HG03342 (cell line): ENCODE data around the gene UBE3D.
"Not testable (repeated sequence)": the region's sequence is repeated elsewhere in the genome, so short reads cannot be mapped to it uniquely, and the experiment has no call there.

Source experiments
- ATAC-seq: cut with Tn5 transposase; IDR thresholded peaks from one replicate; pipeline ENCODE4 v1.9.1; 2021; ENCODE audit warnings: mild to moderate bottlenecking, moderate library complexity; ENCODE audit not compliant: unreplicated experiment

The UBE3D gene

DNA sequence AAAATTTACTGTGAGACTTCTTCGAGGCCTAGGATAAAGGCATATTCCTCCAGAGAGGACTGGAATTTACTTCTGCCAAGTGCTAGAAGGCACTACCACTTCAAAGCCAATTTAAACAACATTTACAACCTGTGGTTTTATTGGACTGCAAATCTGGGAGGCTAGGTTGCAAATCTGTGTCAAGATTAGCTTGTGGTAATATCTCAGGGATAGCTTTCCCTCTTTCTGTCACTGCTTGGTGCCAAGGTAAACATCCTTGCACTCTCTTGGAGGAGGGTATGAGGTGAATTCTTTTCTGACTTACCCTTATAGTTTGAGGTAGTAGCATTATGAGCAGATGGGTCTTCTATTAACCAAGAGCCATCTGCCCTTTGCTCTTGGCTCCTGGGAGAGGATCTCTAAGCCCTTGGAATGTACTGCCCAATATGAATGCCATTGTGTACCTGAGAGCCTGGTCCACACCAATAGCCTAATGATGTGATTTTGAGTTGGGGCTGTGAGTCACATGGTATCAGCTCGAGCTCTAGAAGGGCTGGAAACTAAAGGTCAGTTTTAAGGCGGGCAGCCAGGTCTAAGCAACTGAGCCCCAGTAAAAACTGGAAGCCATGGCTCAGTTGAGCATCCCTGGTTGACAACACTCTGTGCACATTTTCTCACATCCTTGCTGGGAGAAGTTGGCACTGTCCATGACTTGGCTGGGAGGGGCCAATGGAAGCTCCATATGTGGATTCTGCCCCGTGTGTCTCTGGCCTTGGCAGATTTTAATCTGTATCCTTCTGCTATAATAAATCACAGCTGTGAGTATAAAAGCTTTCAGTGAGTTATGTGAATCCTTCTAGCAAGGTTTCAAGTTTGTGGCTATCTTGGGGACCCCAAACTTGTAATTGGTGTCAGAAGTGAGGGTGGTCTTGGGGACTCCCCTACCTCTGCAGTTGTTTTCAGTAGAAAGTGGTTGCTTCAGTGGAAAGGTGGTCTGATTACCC, 188.1 kb downstream of the UBE3D start:
- no peak for ATAC-seq

DNA sequence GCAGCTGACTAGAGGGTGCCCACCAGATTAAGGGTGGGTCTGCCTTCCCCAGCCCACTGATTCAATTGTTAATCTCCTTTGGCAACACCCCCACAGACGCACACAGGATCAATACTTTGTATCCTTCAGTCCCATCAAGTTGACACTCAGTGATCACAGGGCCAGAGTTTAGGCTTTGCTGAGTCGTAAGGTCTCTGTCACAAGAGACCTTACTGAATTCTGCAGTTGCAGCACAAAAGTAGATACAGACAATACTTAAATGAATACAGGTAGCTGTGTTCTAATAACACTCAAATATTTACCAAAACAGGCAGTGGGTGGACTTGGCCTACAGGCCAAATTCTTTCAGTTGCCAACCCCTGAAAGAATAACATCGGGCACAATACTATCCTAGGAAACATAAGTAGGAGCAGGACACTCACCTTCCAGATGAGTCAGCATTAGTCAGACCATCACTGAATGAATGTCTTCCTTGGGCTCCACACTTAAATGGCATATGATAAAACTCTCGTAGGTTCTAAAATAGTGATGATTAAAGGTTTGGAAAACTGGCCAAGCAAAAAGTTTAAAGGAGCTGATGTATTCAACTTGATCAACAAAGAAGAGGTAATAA, 190.0 kb downstream of the UBE3D start:
- no peak for ATAC-seq

DNA sequence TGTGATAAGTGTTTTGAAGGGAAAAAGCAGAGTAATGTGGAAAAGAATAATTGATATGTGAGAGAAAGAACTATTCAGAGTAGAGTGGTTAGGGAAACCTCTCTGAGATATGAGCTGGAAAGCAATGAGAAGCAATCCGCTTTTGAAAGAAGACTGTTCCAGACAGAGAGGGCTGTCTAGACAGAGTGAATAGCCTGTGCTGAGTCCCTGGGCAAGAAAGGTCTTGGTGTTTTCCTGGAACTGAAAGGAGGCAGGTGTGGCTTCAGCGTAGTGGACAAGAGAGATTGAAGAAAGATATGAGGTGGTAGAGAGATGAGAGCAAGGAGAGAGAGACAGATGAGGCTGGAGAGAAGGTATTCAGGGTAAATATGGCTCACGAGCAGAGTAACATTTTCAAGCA, 190.8 kb downstream of the UBE3D start:
- ATAC-seq = no peak

DNA sequence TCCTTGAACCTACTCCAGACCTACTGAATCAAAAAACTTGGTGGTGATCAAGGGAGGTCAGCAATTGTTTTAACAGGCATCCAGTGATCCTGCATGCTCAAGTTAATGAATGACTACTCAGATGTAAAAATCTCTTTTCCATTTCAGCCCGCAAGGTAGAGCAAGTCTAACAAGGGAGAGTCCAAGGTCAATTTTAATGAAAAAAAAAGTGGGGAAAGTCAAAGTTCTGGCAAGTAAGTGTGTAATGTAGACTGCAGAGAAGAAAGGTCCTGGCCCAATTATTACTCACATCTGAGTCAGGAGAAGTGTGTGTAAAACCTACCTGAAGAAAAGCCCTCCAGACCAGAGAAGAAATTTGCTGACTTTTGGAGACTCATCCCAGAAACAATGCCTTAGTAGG, 193.5 kb downstream of the UBE3D start:
- ATAC-seq = no peak

DNA sequence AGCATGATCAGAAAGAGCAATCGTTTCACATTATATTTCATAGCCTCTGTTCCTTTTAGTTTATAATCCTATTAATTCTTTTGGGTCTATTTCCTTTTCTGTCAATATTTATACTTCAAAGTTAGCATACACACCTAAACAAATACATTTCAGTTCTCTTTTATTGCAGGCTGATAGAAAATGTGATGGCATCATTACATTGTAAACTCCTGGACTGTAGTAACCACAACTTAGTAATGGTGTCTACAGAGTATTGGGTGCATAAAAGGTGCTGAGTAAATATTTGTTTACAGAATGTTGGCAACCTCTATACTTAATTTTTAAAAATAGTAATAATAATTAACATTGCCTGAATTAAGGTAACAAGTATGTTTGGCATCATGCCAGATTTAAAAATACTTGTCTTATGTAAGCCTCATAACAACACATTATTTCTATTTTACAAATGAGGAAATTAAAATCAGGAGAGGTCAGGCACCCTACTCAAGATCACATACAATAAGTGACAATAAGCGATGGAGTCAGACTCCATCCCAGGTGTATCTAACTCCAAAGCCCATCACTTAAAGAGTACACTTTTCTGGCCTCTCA, 195.0 kb downstream of the UBE3D start:
- ATAC-seq = no peak

DNA sequence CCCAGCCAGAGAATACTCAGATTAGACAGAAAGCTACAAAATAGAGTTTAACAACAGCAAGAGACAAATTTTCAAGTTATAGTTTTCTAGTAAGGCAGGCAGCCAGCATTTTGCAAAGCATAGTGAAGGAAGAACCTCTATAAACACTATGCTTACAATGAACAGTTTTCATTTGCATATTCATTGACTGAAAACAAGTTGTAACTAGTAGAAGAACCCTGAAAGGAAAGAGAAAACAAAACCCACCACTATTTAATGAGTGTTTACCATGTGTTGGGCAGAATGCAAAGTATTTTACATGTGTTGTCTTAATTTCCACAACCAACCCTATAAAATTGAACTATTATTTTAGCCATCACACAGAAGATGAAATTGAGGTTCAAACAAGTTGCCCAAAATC, 196.1 kb downstream of the UBE3D start:
- ATAC-seq = no peak

DNA sequence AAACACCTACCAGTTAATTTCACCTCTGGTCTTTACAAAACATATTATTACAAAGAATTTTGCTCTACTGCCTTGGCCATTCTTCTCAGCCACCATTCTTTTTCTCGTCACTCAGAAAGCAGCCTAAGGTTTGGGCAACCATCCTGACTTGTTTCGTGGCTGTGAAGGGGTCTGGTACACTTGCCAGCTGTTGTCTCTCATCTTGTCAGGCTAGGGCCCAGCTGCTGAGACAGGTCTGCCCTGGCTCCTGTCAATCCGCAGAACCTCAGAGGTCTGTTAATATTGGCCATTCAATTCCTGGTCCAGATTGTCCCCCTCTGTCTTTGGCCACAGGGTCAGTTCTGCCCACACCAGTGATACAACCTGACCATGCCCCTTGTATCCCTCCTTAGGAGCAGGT, 197.7 kb downstream of the UBE3D start:
- ATAC-seq = no peak

DNA sequence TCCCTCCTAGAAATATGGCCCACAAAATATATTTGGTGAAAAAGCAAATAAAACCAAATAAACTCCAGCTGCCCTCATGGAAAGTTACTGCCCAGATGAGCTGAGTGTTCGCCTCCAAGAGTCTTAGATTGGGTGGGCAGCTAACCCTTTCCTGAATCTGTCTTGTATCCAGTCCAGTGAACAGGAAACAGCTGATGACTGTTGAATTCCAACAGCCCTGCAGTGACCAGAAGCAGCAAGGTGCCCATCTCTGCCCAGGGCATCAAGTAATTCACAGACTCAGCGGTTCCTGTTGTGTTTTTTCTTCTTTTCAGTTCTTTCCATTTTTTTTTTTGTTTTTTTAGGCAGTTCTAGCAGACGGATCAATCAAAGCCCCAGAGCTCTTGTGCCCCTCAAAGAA, 199.2 kb downstream of the UBE3D start:
- ATAC-seq = no peak

DNA sequence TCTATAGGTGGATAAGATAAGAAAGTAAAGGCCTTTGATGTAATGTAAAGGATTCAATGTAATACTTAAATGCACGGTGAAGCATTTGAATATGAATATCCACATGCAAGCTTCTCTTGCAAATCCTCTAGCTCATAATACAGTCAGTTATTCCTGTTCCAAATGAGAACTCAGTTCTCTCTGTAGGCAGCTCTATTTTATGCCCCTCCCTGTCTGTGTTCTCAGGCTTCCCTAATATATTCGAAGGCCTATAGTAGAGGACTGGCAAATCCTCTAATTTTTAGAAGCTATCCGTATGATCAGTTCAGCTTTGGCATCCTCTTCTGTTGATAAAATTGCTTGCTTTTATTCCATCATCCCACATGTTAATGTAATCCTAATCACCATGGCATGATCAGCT, 200.2 kb downstream of the UBE3D start:
- ATAC-seq = no peak

DNA sequence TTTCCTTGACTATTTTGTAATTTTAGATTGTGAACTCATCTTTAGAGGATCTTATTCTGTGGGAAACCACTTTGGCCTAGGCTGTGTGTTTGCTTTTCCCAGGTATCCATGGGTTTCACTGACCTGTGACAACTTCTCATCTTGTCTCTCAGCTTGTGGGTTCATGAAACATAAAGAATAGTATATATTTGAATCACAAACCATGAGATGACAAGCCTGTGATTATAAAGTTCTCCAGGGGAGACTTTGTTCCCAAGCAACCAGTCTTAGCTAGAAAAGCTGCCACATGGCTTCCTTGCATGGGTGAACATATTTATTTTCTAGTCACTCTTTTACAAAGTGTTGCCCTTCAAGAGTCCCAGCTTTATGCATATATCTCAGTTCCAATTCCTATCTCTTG, 201.9 kb downstream of the UBE3D start:
- ATAC-seq = no peak

DNA sequence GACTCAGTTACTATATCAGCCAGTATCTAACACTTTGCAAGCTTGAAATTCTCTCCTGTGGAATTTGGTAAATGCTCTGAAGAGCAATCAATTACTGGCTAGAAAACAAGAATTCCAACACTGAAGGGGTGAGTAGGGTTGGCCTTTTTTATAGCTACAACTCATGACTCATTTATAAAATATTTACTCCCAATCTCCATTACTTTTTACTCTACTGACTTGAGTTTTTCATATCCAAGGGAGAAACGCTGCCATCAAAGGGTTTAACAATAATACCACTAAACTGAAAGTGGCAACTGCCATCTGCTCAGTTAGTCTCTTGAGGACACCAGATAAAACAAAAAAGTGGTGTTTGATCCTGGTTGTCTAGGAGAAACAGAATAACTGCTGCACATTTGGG, 203.1 kb downstream of the UBE3D start:
- no peak for ATAC-seq

DNA sequence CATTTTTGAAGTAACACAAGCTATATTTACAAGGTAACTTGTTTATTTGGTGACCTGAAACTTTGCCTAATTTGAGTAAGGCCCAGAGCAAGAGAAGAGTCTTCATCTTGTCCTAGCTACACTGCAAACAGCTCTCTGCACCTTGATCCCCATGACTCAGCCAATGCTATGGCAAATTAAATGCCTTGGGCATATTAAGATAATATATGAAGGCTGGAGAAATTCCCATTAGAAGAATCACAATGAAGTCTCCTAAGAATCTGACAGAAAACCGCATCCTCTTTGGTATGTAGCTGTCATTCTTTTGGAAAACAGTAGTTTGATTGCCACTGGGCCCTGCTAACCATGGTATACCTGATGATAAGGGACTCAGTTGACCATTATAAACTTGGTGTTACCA, 204.5 kb downstream of the UBE3D start:
- no peak for ATAC-seq

DNA sequence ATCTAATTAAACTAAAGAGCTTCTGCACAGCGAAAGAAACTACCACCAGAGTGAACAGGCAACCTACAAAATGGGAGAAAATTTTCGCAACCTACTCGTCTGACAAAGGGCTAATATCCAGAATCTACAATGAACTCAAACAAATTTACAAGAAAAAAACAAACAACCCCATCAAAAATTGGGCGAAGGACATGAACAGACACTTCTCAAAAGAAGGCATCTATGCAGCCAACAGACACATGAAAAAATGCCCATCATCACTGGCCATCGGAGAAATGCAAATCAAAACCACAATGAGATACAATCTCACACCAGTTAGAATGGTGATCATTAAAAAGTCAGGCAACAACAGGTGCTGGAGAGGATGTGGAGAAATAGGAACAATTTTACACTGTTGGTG, 209.6 kb downstream of the UBE3D start:
- ATAC-seq = not testable (repeated sequence)

DNA sequence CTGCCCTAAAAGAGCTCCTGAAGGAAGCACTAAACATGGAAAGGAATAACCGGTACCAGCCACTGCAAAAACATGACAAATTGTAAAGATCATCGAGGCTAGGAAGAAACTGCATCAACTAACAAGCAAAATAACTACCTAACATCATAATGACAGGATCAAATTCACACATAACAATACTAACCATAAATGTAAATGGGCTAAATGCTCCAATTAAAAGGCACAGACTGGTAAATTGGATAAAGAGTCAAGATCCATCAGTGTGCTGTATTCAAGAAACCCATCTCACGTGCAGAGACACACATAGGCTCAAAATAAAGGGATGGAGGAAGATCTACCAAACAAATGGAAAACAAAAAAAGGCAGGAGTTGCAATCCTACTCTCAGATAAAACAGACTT, 212.7 kb downstream of the UBE3D start:
- ATAC-seq = not testable (repeated sequence)

DNA sequence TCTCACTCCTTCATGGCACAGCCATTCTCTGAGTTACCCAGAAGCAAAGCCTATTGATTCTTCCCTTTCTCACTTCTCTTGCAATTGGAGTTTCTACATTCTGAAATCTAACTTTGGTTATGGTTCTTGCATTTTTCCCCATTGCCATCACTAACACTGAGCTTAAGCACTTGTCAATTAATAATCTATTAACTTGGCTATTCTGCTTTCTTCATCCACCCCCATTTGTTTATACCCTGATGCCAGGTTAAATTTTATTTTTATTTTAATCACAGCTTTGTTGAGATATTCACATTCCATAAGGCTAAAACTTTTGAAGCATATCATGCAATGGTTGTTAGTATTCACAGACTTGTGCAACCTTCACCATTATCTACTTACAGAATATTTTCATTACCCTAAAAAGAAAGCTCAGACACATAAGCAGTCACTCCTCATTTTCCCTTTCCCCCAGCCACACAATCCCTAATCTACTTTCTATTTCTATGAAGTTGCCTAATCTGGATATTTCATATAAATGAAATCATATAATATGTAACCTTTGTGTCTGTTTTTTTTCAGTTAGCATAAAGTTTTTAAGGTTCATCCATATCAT, 222.3 kb downstream of the UBE3D start:
- no peak for ATAC-seq

DNA sequence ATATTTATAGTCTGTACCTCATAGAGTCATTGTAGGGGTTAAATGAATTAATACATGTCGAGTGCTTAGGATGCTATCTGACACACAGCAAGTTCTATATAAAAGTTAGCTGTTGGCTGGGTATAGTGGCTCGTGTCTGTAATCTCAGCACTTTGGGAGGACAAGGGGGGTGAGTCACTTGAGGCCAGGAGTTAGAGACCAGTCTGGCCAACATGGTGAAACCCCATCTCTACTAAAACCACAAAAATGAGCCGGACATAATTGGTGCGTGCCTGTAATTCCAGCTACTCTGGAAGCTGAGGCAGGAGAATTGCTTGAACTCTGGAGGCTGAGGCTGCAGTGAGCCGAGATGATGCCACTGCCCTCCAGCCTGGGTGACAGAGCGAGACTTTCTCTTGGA, 222.9 kb downstream of the UBE3D start:
- no peak for ATAC-seq
